Activated CD4-positive, alpha-beta T cell treated with anti-CD3 and anti-CD28 coated beads, Interleukin-2, amount 10 ng/mL, durations not matched to agents 7 days and 5 days (primary cell): ENCODE measurements around the gene LAP3. TPM values are rescaled to one million over a fixed set of nuclear protein-coding genes. Genes with fewer than 3 reads are reported as not detected.

Experiments used
- CTCF ChIA-PET: fragments of 350-600 bp; sonication (Branson Sonifier 250); formaldehyde crosslinking; loops from one replicate; lab custom pipeline; 2021; ENCODE audit warnings: antibody characterized with exemption; lab: Charles Lee
- POLR2A ChIA-PET: fragments of 350-600 bp; sonication (Branson Sonifier 250); formaldehyde crosslinking; loops from one replicate; lab custom pipeline; 2021; ENCODE audit warnings: antibody characterized with exemption; lab: Charles Lee
- DNase-seq: peaks from one replicate; pipeline ENCODE4 v3.0.0-alpha.2; 2020
- H3K27ac Mint-ChIP-seq: one replicate; pipeline ENCODE4 v1.8.0; 2021; ENCODE audit warnings: mild to moderate bottlenecking, moderate library complexity, mixed read lengths
- H3K27me3 Mint-ChIP-seq: one replicate; pipeline ENCODE4 v1.8.0; 2021; ENCODE audit warnings: mixed read lengths
- H3K36me3 Mint-ChIP-seq: one replicate; pipeline ENCODE4 v1.8.0; 2021; ENCODE audit warnings: low read depth, mixed read lengths
- H3K4me1 Mint-ChIP-seq: one replicate; pipeline ENCODE4 v1.8.0; 2021; ENCODE audit warnings: mixed read lengths
- H3K4me3 Mint-ChIP-seq: one replicate; pipeline ENCODE4 v1.8.0; 2021; ENCODE audit warnings: mild to moderate bottlenecking, moderate library complexity, mixed read lengths
- H3K9me3 Mint-ChIP-seq: one replicate; pipeline ENCODE4 v1.8.0; 2021; ENCODE audit warnings: mixed read lengths
- total RNA-seq, 2 experiments: library from RNA; stranded (reverse); gene quantifications; one replicate each; pipeline ENCODE4 v1.2.3, GENCODE V29; 2021

The LAP3 gene
- total RNA-seq, 2 experiments from 2014 or later: 142 to 149 TPM

GRCh38 chr4:17546678-17547077, 30.3 kb upstream of the LAP3 start:
- Mint-ChIP-seq H3K27ac (no peak overlapping the region), H3K9me3 (no peaks in the 10 kb centered on the region), H3K36me3 (no peaks in the 10 kb centered on the region), H3K4me3 (no peak overlapping the region), H3K4me1 (peaks cover 9% of the 10 kb centered on the region), H3K27me3 (peaks cover 13% of the 10 kb centered on the region)
- CTCF ChIA-PET: interaction anchor here (1.0 to 1.1 kb wide), 3 partner anchors 13 to 88 kb away, joined by 3 read pairs; no protein-coding TSS in a partner anchor
- POLR2A ChIA-PET: no interaction called here
- DNase-seq: no peak

- H3K4me1 Mint-ChIP-seq: peaks cover 15% of the 10 kb centered on the region
- CTCF ChIA-PET: no interaction called here
- POLR2A ChIA-PET: no interaction called here
- H3K4me3 Mint-ChIP-seq: no peak overlapping the region
- no peaks in the 10 kb centered on the region for H3K9me3 Mint-ChIP-seq
- no peak overlapping the region for H3K27ac Mint-ChIP-seq
- DNase-seq: no peak
- H3K36me3 Mint-ChIP-seq: no peaks in the 10 kb centered on the region
- H3K27me3 Mint-ChIP-seq: peaks cover 8% of the 10 kb centered on the region
Observed at GRCh38 chr4:17550549-17550948, 26.4 kb upstream of the LAP3 start.

- no peaks in the 10 kb centered on the region for H3K36me3 Mint-ChIP-seq
- no peak overlapping the region for H3K4me3 Mint-ChIP-seq
- ChIA-PET POLR2A (no interaction called here), CTCF (interaction anchor here (0.6 to 1.2 kb wide), 2 partner anchors 15 to 44 kb away, joined by 3 read pairs; no protein-coding TSS in a partner anchor)
- no peaks in the 10 kb centered on the region for H3K9me3 Mint-ChIP-seq
- no peak for DNase-seq
- peaks cover 15% of the 10 kb centered on the region for H3K4me1 Mint-ChIP-seq
- H3K27ac Mint-ChIP-seq: no peak overlapping the region
- H3K27me3 Mint-ChIP-seq: peaks cover 13% of the 10 kb centered on the region
Observed at GRCh38 chr4:17552427-17552826, 24.6 kb upstream of the LAP3 start.

GRCh38 chr4:17554568-17554967, 22.4 kb upstream of the LAP3 start:
- no peak overlapping the region for H3K4me3 Mint-ChIP-seq
- H3K36me3 Mint-ChIP-seq: no peaks in the 10 kb centered on the region
- H3K27ac Mint-ChIP-seq: no peak overlapping the region
- no peak for DNase-seq
- peaks cover 13% of the 10 kb centered on the region for H3K27me3 Mint-ChIP-seq
- peaks cover 9% of the 10 kb centered on the region for H3K4me1 Mint-ChIP-seq
- no peaks in the 10 kb centered on the region for H3K9me3 Mint-ChIP-seq
- ChIA-PET CTCF (interaction anchor here (1.5 kb wide), 1 partner anchor 16 kb away, joined by 7 read pairs; no protein-coding TSS in a partner anchor), POLR2A (no interaction called here)

GRCh38 chr4:17556498-17556897, 20.5 kb upstream of the LAP3 start:
- H3K27me3 Mint-ChIP-seq: peaks cover 10% of the 10 kb centered on the region
- CTCF ChIA-PET: interaction anchor here (1.8 kb wide), 1 partner anchor 8 kb away, joined by 6 read pairs; no protein-coding TSS in a partner anchor

GRCh38 chr4:17557880-17558279, 19.1 kb upstream of the LAP3 start:
- peaks cover 10% of the 10 kb centered on the region for H3K27me3 Mint-ChIP-seq
- H3K4me1 Mint-ChIP-seq: peaks cover 6% of the 10 kb centered on the region
- H3K9me3 Mint-ChIP-seq: no peaks in the 10 kb centered on the region
- DNase-seq: no peak
- no peak overlapping the region for H3K4me3 Mint-ChIP-seq
- H3K27ac Mint-ChIP-seq: no peak overlapping the region
- CTCF ChIA-PET: interaction anchor here (1.8 kb wide), 1 partner anchor 9 kb away, joined by 6 read pairs; no protein-coding TSS in a partner anchor
- POLR2A ChIA-PET: no interaction called here
- no peaks in the 10 kb centered on the region for H3K36me3 Mint-ChIP-seq

More at GRCh38 chr4:17556498-17556897, 20.5 kb upstream of the LAP3 start:
- Mint-ChIP-seq H3K4me3 (no peak overlapping the region), H3K36me3 (no peaks in the 10 kb centered on the region), H3K9me3 (no peaks in the 10 kb centered on the region), H3K27ac (no peak overlapping the region), H3K4me1 (peaks cover 6% of the 10 kb centered on the region)
- POLR2A ChIA-PET: no interaction called here
- DNase-seq: no peak

- Mint-ChIP-seq H3K4me3 (no peak overlapping the region), H3K36me3 (no peaks in the 10 kb centered on the region), H3K27ac (no peak overlapping the region), H3K27me3 (peaks cover 8% of the 10 kb centered on the region), H3K9me3 (no peaks in the 10 kb centered on the region), H3K4me1 (peaks cover 6% of the 10 kb centered on the region)
- CTCF ChIA-PET: interaction anchor here (1.0 kb wide), 2 partner anchors 12 to 15 kb away, joined by 3 to 4 read pairs; no protein-coding TSS in a partner anchor
- no peak for DNase-seq
- POLR2A ChIA-PET: no interaction called here
Observed at GRCh38 chr4:17558941-17559708, 17.9 kb upstream of the LAP3 start.

- no peak for DNase-seq
- no peaks in the 10 kb centered on the region for H3K36me3 Mint-ChIP-seq
- ChIA-PET POLR2A (no interaction called here), CTCF (interaction anchor here (1.0 kb wide), 1 partner anchor 12 kb away, joined by 3 read pairs; no protein-coding TSS in a partner anchor)
- H3K9me3 Mint-ChIP-seq: no peaks in the 10 kb centered on the region
- H3K4me1 Mint-ChIP-seq: peaks cover 5% of the 10 kb centered on the region
- H3K27ac Mint-ChIP-seq: no peak overlapping the region
- peaks cover 8% of the 10 kb centered on the region for H3K27me3 Mint-ChIP-seq
- no peak overlapping the region for H3K4me3 Mint-ChIP-seq
Observed at GRCh38 chr4:17559709-17560048, 17.3 kb upstream of the LAP3 start.

- no peak overlapping the region for H3K4me3 Mint-ChIP-seq
- DNase-seq: no peak
- no peaks in the 10 kb centered on the region for H3K4me1 Mint-ChIP-seq
- H3K27ac Mint-ChIP-seq: no peak overlapping the region
- no peaks in the 10 kb centered on the region for H3K36me3 Mint-ChIP-seq
- peaks cover 5% of the 10 kb centered on the region for H3K27me3 Mint-ChIP-seq
- POLR2A ChIA-PET: no interaction called here
- CTCF ChIA-PET: interaction anchor here (0.7 to 1.0 kb wide), 2 partner anchors 13 to 1869 kb away, joined by 3 read pairs; no protein-coding TSS in a partner anchor
- H3K9me3 Mint-ChIP-seq: no peaks in the 10 kb centered on the region
Observed at GRCh38 chr4:17560065-17560673, 16.8 kb upstream of the LAP3 start.

- ChIA-PET POLR2A (no interaction called here), CTCF (no interaction called here)
- Mint-ChIP-seq H3K27ac (no peak overlapping the region), H3K9me3 (no peaks in the 10 kb centered on the region), H3K4me3 (no peak overlapping the region), H3K27me3 (peaks cover 3% of the 10 kb centered on the region), H3K4me1 (no peaks in the 10 kb centered on the region), H3K36me3 (no peaks in the 10 kb centered on the region)
- no peak for DNase-seq
Observed at GRCh38 chr4:17561195-17561909, 15.6 kb upstream of the LAP3 start.

- POLR2A ChIA-PET: no interaction called here
- no peaks in the 10 kb centered on the region for H3K36me3 Mint-ChIP-seq
- no peak overlapping the region for H3K27ac Mint-ChIP-seq
- DNase-seq: no peak
- CTCF ChIA-PET: interaction anchor here (1.2 kb wide), 1 partner anchor 9 kb away, joined by 3 read pairs; no protein-coding TSS in a partner anchor
- H3K9me3 Mint-ChIP-seq: no peaks in the 10 kb centered on the region
- no peaks in the 10 kb centered on the region for H3K4me1 Mint-ChIP-seq
- H3K4me3 Mint-ChIP-seq: no peak overlapping the region
- H3K27me3 Mint-ChIP-seq: no peaks in the 10 kb centered on the region
Observed at GRCh38 chr4:17562157-17562556, 14.8 kb upstream of the LAP3 start.

- no peaks in the 10 kb centered on the region for H3K9me3 Mint-ChIP-seq
- no peak overlapping the region for H3K27ac Mint-ChIP-seq
- H3K4me1 Mint-ChIP-seq: no peaks in the 10 kb centered on the region
- DNase-seq: no peak
- POLR2A ChIA-PET: no interaction called here
- H3K4me3 Mint-ChIP-seq: no peak overlapping the region
- H3K36me3 Mint-ChIP-seq: no peaks in the 10 kb centered on the region
- no peaks in the 10 kb centered on the region for H3K27me3 Mint-ChIP-seq
- CTCF ChIA-PET: no interaction called here
Observed at GRCh38 chr4:17565846-17566245, 11.2 kb upstream of the LAP3 start.
